H1 (cell line): ENCODE results near the gene ZBTB43. TPM values are rescaled to one million over a fixed set of nuclear protein-coding genes. Genes with fewer than 3 reads are reported as not detected.

Source experiments
- CTCF ChIP-seq, 3 experiments: IDR thresholded peaks; 1 replicate in 2 of 3; 2 replicates in 1 of 3; pipeline versions ENCODE4 v1.5.1 to v1.6.1; 2011; ENCODE audit warnings: low read length in 3 of 3, mild to moderate bottlenecking in 3 of 3, inconsistent platforms in 2 of 3, low read depth in 1 of 3, moderate library complexity in 1 of 3; ENCODE audit not compliant: insufficient read depth in 1 of 3; ENCODE audit errors: control extremely low read depth in 1 of 3
- NANOG ChIP-seq: IDR thresholded peaks from 2 replicates; pipeline ENCODE4 v1.6.1; 2011; ENCODE audit warnings: low read length, low read depth, mild to moderate bottlenecking, inconsistent platforms; ENCODE audit not compliant: insufficient read depth, poor library complexity, severe bottlenecking
- RXRA ChIP-seq: IDR thresholded peaks from 2 replicates; pipeline ENCODE4 v1.6.1; 2011; ENCODE audit warnings: low read depth, mild to moderate bottlenecking, low read length, moderate library complexity; ENCODE audit not compliant: insufficient read depth
- SP1 ChIP-seq: IDR thresholded peaks from 2 replicates; pipeline ENCODE4 v1.6.1; 2011; ENCODE audit warnings: low read depth, low read length
- TAF7 ChIP-seq: optimal IDR thresholded peaks from 2 replicates; pipeline ENCODE3; 2011; ENCODE audit warnings: low read depth, mild to moderate bottlenecking, inconsistent platforms, low read length, moderate library complexity, borderline replicate concordance
- polyA plus RNA-seq, 7 experiments: library from polyadenylated mRNA; depleted of rRNA in 3 of 7; stranded (reverse) in 5 of 7; unstranded in 2 of 7; fragments of >200 nt in 5 of 7; fragments of 200-250 nt in 2 of 7; gene quantifications; 1 replicate in 5 of 7; 2 replicates in 1 of 7; 4 replicates in 1 of 7; pipeline versions ENCODE4 v1.2.1 to v1.2.3, GENCODE V29; 2011 to 2013; ENCODE audit warnings: missing spikeins in 2 of 7, mixed read lengths in 2 of 7
- total RNA-seq: library from RNA; stranded (reverse); fragmentation: NEBNext Ultra II Directional; extraction: Animal tissue kit (Norgen Biotek cat#: 25700); gene quantifications from 2 replicates; pipeline ENCODE4 v1.2.1, GENCODE V29; 2021

Gene ZBTB43
- total and polyA plus RNA-seq, 2 of the 8 experiments (the other 6 are each of a cell fraction or from before 2014, with no cell fraction given), result 4.1 to 16.7 TPM

GRCh38 chr9:126836216-126836615 is 31.4 kb downstream of the ZBTB43 start (continued):
- TF ChIP-seq CTCF (IDR thresholded peaks at IDR 0.05; ENCODE audit: control extremely low read depth in 1 of 3, insufficient read depth in 1 of 3, low read depth in 1 of 3, low read length in 3 of 3), result no peak
- no peak for TF ChIP-seq TAF7
- no peak for TF ChIP-seq RXRA
- TF ChIP-seq SP1, result no peak
- TF ChIP-seq NANOG, result no peak
- TF ChIP-seq, all 59 proteins: peak for 0
